CD4-positive, alpha-beta T cell treated with Interferon alpha-2 for 1 hour (primary cell): Measurements from ENCODE around the gene MYH14.
"Not testable (repeated sequence)": the region's sequence is repeated elsewhere in the genome, so short reads cannot be mapped to it uniquely, and the experiment has no call there.

Source experiments
- DNase-seq, 2 donors: peaks; one replicate each; pipeline ENCODE4 v3.0.0-alpha.2; 2020 to 2022

Gene MYH14

GRCh38 chr19:50230379-50231351 lies 27.2 kb downstream of the MYH14 start:
- DNase-seq, result no peak

- not testable (repeated sequence) for DNase-seq
Observed at GRCh38 chr19:50231417-50231816, 28.0 kb downstream of the MYH14 start.

- no peak for DNase-seq
Observed at GRCh38 chr19:50231821-50232220, 28.4 kb downstream of the MYH14 start.

GRCh38 chr19:50232600-50232999 lies 29.2 kb downstream of the MYH14 start:
- DNase-seq, result no peak

- no peak for DNase-seq
Observed at GRCh38 chr19:50233308-50233910, 30.0 kb downstream of the MYH14 start.

- DNase-seq, result not testable (repeated sequence)
Observed at GRCh38 chr19:50237493-50237892, 34.1 kb downstream of the MYH14 start.

DNA sequence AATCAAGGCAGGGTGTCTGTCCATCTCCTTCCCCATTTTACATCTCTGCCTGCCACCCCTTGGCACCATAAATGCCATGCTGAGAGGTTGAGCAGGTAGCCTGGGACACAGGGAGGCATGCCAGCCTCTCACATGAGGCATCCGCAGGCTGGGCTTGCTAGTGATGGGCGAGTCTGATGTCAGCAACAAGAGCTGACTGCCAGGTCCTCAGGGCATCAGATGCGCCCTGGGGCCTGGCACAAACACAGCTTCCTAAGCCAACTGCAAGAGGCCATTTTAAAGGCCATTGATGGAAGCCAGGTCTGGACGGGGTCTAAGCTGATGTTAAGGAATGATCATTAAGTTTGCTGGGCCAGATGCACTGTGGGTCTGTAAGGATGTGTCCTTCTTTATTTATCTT lies 34.6 kb downstream of the MYH14 start:
- no peak for DNase-seq

GRCh38 chr19:50239921-50240590 lies 36.6 kb downstream of the MYH14 start:
- no peak for DNase-seq

DNA sequence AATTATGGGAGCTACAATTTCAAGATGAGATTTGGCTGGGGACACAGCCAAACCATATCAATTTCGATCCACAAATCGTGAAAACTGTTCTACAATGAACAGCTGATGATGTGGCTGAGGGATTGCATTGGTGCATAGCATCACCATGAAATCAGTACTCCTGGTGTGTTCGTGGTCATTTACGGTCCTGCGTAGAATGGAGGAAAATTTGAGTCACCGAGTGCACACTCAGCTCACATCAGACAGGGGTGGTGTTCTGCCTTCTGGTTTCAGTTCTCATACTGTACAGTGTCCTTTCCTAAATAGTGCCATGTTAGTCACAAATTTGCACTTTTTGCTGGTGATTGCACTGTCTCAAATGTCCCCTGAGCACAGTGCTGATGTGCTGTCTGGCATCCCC lies 39.2 kb downstream of the MYH14 start:
- DNase-seq, result no peak

DNA sequence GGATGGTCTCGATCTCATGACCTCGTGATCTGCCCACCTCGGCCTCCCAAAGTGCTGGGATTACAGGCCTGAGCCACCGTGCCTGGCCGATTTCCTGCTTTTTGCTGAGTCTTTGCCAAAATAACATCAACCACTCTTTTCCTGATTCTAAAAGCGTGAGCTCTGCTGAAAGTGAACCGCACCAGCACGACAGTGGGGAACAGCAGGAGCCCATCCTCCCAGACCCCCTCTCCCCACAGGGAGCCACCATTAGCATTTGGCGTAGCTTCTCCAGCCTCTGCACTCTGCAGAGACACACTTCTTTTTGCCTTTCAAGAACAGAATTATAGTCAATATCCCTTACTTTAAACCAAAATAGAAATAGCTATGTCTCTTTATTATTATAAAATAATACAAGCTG lies 41.3 kb downstream of the MYH14 start:
- DNase-seq, result no peak

DNA sequence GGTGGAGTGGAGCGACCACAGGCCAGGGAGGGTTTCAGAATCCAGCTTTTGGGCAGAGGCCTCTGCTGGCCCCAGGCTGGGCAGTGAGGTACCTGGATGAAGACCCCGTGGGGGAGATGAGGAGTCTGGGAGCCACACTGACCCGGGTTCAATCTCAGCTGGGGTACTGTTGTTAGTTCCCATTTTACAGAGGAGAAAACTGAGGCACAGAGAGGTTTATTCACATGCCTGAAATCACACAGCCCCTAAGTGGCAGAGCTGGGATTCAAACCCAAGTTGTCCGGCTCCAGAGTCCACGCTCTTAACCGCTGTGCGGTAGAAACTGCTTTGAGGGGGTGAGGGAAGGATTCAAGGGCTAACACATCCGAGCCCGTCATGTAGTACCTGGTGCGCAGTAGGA lies 45.0 kb downstream of the MYH14 start:
- no peak for DNase-seq

- DNase-seq, result no peak
Observed at GRCh38 chr19:50248826-50249225, 45.4 kb downstream of the MYH14 start.

DNA sequence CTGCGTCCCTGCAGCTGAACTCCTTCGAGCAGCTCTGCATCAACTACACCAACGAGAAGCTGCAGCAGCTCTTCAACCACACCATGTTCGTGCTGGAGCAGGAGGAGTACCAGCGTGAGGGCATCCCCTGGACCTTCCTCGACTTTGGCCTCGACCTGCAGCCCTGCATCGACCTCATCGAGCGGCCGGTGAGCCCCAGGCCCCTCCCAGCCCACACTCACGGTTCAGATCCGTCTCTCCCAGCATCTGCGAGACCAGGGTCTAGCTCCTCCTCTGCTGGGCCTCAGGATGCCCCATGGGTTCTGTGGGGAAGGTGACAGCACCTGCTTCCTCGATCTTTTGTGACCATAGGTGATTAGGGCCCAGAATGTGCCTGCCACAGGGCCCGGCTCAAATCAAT lies 46.2 kb downstream of the MYH14 start:
- DNase-seq, result no peak

GRCh38 chr19:50250450-50251136 lies 47.2 kb downstream of the MYH14 start:
- DNase-seq, result no peak

- peak in 1 of 2 donors; percentile 17 for DNase-seq
Observed at GRCh38 chr19:50252111-50252886, 48.9 kb downstream of the MYH14 start.

DNA sequence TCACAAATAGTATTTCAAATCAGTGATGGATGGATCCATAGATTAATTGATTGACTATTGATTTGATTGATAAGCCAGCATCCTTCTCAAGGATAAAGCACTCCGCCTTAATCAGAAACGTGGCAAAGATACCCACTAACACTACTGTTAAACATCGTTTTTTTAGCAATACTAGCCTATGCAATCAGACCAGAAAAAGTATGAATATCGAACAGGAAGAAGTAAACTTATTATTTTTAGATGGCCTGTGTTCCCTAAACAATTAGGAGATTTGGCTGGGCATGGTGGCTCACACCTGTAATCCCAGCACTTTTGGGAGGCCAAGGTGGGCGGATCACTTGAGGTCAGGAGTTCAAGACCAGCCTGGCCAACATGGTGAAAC lies 49.5 kb downstream of the MYH14 start:
- no peak for DNase-seq

DNA sequence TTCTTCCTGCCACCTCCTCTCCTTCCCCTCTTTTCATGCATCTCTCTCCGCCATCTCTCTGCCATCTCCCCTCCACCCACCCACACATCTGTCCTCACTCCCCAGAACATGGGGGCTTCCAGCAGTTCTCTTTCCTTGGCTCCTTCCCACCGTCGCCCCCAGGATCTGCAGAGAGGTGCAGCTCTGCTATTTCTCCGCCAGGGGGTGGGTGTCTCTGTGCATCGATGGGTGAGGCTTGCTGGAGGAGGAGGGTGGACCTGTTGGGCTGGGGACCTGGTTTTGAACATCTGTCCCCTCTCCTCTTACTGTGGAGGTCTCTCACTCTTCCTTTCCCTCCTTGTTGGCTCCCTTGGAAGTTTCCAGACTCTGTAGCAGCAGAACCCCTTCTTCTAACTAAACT lies 51.7 kb downstream of the MYH14 start:
- no peak for DNase-seq

DNA sequence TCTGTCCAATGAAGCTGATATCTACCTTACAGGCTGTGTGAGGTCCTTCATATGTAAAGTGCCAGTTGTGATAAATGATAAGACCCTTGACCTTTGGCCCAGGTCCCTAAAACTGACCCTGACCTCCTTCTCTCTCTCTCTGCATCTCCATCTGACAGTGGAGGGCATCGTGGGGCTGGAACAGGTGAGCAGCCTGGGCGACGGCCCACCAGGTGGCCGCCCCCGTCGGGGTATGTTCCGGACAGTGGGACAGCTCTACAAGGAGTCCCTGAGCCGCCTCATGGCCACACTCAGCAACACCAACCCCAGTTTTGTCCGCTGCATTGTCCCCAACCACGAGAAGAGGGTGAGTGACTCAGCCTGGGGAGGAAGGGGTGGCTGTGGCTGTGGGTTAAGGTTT lies 53.7 kb downstream of the MYH14 start:
- DNase-seq, result no peak

GRCh38 chr19:50258918-50259372 lies 55.5 kb downstream of the MYH14 start:
- DNase-seq, result no peak

DNA sequence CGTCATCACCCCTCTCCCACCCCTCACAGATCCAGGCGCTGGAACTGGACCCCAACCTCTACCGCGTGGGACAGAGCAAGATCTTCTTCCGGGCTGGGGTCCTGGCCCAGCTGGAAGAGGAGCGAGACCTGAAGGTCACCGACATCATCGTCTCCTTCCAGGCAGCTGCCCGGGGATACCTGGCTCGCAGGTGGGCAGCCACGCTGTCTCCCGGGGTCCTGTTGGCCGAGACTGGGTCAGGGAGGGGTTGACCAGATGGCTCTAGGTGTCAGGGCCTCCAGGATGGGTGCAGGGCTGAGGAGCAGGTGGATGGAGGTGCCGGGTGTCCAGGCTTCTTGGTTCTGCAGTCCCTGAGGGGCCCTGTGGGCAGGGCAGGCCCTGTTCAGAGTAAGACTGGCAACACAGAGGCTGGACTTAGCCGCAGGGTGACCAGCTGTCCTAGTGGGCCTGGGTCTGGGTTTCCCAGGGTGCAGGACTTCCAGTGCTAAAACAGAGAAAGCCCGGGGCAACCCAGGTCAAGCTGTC lies 58.1 kb downstream of the MYH14 start:
- DNase-seq, result no peak

GRCh38 chr19:50263176-50263575 lies 59.8 kb downstream of the MYH14 start:
- no peak for DNase-seq
